ENCODE measurements around the gene ZSCAN1.
A peak's percentile ranks its signal among the peaks of the same experiment; 100 is the strongest.

ZSCAN1 gene

DNA sequence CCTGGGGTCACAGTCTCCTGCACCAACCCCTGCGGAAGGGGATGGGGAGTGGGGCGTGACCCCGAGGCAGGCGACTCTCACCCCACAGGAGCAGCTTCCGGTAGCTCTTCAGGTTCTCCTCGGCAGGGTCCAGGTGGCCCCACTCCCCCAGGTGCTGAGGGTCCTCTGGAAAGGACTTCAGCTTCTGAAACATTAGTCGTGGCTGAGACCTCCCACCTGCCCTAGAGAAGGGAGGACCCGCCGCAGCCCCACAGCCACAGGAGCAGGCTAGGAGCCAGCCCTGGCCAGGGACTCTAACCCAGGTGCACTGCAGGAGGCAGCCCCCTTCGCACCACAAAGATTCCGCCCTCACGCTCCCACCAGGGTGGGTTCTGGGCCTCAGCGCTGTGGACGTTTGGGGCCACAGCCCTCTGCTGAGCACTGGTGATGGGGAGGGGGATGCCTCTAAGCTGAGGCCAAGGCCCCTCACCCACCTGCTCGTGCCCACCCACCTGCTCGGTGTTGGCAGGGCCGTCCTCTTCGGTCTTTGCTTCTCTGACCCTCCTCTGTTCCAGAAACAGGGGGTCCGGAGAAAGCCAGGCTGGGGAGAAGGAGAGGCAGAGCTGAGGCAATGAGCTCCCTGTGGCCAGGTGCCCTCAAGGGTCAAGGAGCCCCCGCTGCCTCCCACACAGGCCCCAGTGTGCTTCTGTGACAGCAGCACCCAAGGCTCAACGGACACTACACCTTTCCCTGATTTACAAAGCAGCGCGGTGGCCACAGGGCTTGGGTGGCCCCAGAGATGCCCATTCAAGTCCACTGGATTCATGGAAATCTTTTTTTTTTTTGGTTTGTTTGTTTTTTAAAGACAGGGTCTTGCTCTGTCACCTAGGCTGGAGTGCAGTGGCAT, 53.2 kb downstream of the ZSCAN1 start:
- no peak overlapping the region for H3K4me3 ChIP-seq (ENCODE audit: low read length)
- H3K9ac ChIP-seq (ENCODE audit: low read depth, low read length), result no peak overlapping the region
- no peaks in the 10 kb centered on the region for H3K27me3 ChIP-seq (ENCODE audit: insufficient read depth, low read length)
- H3K27ac ChIP-seq (ENCODE audit: low read length), result no peak overlapping the region
- H3K36me3 ChIP-seq (ENCODE audit: insufficient read depth, low read depth, low read length), result peaks cover 16% of the 10 kb centered on the region; the same call in 1 of the 2 replicates
- H3K9me3 ChIP-seq (ENCODE audit: insufficient read depth, low read depth, low read length), result peaks cover 43% of the 10 kb centered on the region
- no peaks in the 10 kb centered on the region for H3K4me1 ChIP-seq (ENCODE audit: insufficient read depth, low read length)

DNA sequence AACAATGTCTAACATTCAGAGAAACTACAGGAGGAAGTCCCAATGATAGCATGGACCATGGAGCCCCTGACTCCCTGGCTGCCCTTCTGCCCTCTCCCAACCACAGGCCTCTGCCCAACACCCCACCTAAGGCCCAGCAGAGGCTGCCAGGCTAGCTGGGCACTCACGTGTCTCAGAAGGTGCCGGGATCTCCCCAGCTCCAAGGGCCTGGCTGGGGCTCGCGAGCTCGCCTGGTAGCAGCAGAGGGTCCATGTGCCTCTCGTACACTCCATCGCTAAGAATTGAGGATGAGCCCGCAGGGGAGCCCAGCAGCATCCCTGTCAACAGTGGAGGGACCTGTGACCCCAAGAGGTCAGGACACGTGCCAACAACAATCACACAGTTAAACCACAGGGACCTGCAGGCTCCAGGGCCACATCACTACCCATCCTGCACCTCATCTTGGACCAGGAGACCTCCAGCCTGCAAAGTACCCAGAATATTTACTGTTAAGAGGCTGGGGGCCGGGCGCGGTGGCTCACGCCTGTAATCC, 54.8 kb downstream of the ZSCAN1 start:
- Histone ChIP-seq H3K36me3 (ENCODE audit: insufficient read depth, low read depth, low read length) (peaks cover 16% of the 10 kb centered on the region; the same call in 1 of the 2 replicates), H3K9me3 (ENCODE audit: insufficient read depth, low read depth, low read length) (peaks cover 40% of the 10 kb centered on the region), H3K27me3 (ENCODE audit: insufficient read depth, low read length) (no peaks in the 10 kb centered on the region), H3K4me3 (ENCODE audit: low read length) (no peak overlapping the region), H3K27ac (ENCODE audit: low read length) (no peak overlapping the region), H3K9ac (ENCODE audit: low read depth, low read length) (no peak overlapping the region), H3K4me1 (ENCODE audit: insufficient read depth, low read length) (no peaks in the 10 kb centered on the region)

DNA sequence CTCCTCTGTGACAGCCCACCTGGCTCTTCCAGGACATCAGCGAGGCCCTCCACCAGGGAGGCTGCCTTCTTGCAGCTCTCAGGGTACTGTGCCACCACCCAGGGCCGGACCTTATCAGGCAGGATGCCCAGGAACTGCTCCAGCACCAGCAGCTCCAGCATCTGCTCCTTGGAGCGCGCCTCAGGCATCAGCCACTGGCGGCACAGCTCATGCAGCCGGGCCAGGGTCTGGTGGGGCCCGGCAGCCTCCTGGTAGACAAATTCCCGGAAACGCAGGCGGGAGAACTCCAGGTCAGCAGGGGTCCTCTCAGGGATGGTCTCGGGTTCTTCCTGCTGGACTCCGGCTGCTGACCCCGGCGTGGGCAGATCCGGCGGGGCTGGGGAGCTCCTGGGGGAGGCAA, 56.0 kb downstream of the ZSCAN1 start:
- no peaks in the 10 kb centered on the region for H3K27me3 ChIP-seq (ENCODE audit: insufficient read depth, low read length)
- no peak overlapping the region for H3K4me3 ChIP-seq (ENCODE audit: low read length)
- no peaks in the 10 kb centered on the region for H3K4me1 ChIP-seq (ENCODE audit: insufficient read depth, low read length)
- H3K9ac ChIP-seq (ENCODE audit: low read depth, low read length), result no peak overlapping the region
- H3K36me3 ChIP-seq (ENCODE audit: insufficient read depth, low read depth, low read length), result peaks cover 16% of the 10 kb centered on the region; the same call in 1 of the 2 replicates
- peaks cover 39% of the 10 kb centered on the region for H3K9me3 ChIP-seq (ENCODE audit: insufficient read depth, low read depth, low read length)
- no peak overlapping the region for H3K27ac ChIP-seq (ENCODE audit: low read length)

DNA sequence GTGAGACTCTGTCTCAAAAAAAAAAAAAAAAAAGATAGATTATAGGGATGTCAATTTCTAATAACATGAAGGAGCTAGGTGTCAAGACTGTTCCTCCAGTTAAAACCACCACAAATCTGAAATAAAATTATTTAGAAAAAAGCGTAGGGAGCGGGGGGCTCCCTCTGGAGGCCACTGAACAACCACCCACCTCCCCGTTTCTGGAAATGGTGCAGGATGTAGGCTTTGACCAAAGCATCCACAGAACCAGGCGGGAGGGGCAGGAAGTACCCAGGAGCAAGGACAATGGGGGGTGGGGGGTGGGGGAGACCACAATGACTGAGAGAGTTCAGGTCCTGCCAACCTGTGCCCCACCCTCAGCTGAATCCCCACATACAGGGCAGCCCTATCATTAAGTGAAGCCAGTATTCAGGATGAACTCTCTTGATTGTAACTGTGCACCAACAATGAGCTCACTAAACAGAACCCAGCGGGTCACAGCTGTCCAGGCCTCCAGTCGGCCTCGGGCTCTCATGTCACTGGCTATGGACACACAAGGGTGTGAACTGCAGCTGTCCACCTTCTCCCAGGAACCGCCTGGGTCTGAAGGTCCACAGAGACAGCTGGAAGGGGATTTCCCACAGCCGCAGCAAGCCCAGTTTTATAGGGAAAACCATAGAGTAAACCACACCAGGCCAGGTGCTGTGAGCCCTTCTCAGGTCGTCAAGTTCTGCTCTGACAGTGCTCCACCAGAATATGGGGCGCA, 57.6 kb downstream of the ZSCAN1 start:
- Histone ChIP-seq H3K9me3 (ENCODE audit: insufficient read depth, low read depth, low read length) (peaks cover 44% of the 10 kb centered on the region), H3K36me3 (ENCODE audit: insufficient read depth, low read depth, low read length) (peaks cover 9% of the 10 kb centered on the region; the same call in 1 of the 2 replicates)

DNA sequence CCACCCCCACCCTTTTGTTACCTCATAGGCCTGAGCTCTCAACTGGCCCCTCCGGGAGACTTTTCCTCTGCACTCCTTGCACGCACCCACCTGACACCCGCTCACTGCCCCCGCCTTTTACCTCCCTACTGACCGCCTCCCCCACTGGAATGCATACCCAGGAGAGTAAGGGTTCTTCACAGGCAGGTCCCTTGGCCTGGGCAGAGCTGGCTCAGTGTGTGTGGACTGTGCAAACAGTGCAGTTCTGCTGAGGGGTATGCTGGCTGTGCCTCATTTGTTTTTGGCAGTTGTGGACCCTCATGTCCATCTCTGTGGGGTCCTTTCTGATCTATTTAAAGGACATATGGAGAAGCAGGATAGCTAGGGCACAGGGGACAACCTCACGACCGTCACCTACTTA, 59.2 kb downstream of the ZSCAN1 start:
- H3K9me3 ChIP-seq (ENCODE audit: insufficient read depth, low read depth, low read length), result peaks cover 40% of the 10 kb centered on the region
- peaks cover 6% of the 10 kb centered on the region; the same call in 1 of the 2 replicates for H3K36me3 ChIP-seq (ENCODE audit: insufficient read depth, low read depth, low read length)

More for the DNA sequence above, 57.6 kb downstream of the ZSCAN1 start:
- Histone ChIP-seq H3K4me3 (ENCODE audit: low read length) (no peak overlapping the region), H3K27me3 (ENCODE audit: insufficient read depth, low read length) (no peaks in the 10 kb centered on the region), H3K27ac (ENCODE audit: low read length) (no peak overlapping the region), H3K4me1 (ENCODE audit: insufficient read depth, low read length) (no peaks in the 10 kb centered on the region), H3K9ac (ENCODE audit: low read depth, low read length) (no peak overlapping the region)

DNA sequence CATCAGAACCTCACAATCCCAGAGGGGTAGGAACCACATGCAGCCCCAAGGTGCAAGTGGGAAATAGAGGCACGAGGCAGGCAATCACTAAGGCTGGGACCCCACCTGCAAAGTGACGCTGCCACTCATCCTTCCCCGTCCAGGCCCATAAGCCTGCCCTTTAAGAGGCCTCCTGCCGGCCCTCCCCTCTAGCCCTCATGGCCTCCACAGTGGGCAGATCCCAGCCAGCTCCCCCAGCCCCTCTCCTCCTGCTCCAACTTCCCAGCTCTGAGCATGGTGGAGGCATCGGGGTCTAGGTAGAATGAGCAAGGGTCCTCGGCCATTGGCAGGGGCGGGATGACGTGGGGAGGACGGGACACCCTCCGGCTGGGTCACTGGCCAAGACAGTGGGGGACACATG, 61.5 kb downstream of the ZSCAN1 start:
- Histone ChIP-seq H3K9ac (ENCODE audit: low read depth, low read length) (no peak overlapping the region), H3K4me3 (ENCODE audit: low read length) (no peak overlapping the region), H3K36me3 (ENCODE audit: insufficient read depth, low read depth, low read length) (no peaks in the 10 kb centered on the region), H3K4me1 (ENCODE audit: insufficient read depth, low read length) (no peaks in the 10 kb centered on the region), H3K9me3 (ENCODE audit: insufficient read depth, low read depth, low read length) (peaks cover 43% of the 10 kb centered on the region), H3K27me3 (ENCODE audit: insufficient read depth, low read length) (no peaks in the 10 kb centered on the region), H3K27ac (ENCODE audit: low read length) (no peak overlapping the region)

More for the DNA sequence above, 59.2 kb downstream of the ZSCAN1 start:
- Histone ChIP-seq H3K4me3 (ENCODE audit: low read length) (no peak overlapping the region), H3K4me1 (ENCODE audit: insufficient read depth, low read length) (no peaks in the 10 kb centered on the region), H3K27me3 (ENCODE audit: insufficient read depth, low read length) (no peaks in the 10 kb centered on the region), H3K9ac (ENCODE audit: low read depth, low read length) (no peak overlapping the region), H3K27ac (ENCODE audit: low read length) (no peak overlapping the region)

DNA sequence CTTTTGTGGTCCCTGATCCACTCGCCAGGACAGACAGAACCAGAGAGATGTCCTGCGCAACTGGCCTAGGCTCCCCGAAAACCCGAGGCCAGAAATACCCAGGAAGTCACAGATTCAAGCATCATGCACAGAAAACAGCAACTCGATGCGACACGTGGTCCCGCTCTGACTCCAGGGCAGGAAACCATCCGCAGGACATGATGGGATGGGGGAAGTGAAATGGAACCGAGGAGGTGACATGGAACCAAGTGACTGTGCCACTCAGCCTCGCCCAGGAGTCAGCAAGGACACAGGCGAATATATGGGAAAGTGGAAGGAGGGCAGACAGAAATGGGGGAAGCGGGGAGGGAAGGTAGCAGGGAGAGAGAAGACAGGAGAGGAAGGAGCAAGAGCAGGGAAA, 63.1 kb downstream of the ZSCAN1 start:
- Histone ChIP-seq H3K27ac (ENCODE audit: low read length) (no peak overlapping the region), H3K4me3 (ENCODE audit: low read length) (peak overlapping the region; percentile 85; the same call in 1 of the 2 replicates), H3K36me3 (ENCODE audit: insufficient read depth, low read depth, low read length) (no peaks in the 10 kb centered on the region), H3K27me3 (ENCODE audit: insufficient read depth, low read length) (no peaks in the 10 kb centered on the region), H3K9me3 (ENCODE audit: insufficient read depth, low read depth, low read length) (peaks cover 47% of the 10 kb centered on the region), H3K9ac (ENCODE audit: low read depth, low read length) (no peak overlapping the region), H3K4me1 (ENCODE audit: insufficient read depth, low read length) (no peaks in the 10 kb centered on the region)

DNA sequence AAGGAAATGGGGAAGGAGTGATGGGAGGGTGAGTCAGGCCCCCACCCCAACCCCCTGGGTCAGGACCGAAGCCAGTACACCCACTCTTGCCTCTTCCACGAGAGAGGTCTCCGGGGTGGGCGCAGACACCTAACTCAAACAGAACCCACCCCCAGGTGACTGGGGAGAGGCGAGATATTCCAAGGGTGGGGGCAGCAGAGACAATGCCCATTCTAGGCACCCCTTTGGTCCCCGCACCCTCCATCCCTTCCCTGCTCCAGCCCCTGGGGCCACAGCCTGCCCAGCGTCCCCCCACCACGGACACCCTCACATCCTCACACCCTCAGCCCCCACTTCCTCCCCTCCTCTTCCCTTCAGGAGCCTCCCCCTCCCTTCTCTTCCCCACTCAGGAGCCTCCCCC, 63.5 kb downstream of the ZSCAN1 start:
- Histone ChIP-seq H3K4me1 (ENCODE audit: insufficient read depth, low read length) (no peaks in the 10 kb centered on the region), H3K27ac (ENCODE audit: low read length) (no peak overlapping the region), H3K9ac (ENCODE audit: low read depth, low read length) (no peak overlapping the region)

DNA sequence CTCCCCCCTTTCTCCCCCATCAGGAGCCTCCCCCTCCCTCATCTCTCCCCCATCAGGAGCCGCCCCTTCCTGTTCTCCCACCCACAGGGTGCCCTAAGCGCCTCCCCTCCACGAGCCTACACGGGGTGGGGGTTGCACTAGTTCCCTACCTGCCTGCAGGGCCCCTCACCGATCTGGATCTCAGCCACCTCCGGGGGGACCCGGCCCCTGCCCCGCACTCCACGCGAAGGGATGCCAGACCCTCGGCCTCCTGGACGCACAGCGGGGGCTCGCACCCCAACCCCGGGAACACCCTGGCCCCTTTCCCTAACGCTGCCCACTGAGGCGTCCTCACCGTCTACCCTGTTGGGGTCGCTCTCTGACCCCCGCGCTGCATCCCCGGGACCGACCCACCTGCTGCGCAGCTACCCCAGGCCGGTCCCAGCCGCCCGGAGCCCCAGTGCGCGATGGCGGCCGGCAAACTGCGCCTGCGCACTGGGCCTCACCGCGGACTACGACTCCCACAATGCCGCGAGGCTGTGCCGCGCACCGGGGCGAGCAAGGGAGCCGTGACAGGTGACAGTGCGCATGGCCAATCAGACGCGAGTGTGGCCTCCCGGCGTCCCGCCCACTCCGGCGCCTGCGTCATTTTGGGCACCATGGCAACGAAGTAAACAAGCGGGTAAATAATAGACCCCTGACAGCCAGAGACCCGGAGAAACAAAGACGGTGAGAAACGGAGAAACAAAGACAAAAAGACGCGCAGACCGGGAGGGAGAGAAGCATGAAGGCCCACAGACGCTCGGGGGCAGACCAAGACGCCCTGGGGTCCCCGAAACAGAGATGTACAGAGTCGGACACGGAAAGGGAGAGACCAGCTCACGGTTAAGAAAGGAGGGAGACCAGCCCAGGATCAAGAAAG, 64.2 kb downstream of the ZSCAN1 start, which contains the start of gene ZSCAN18:
TSS of gene ZSCAN18 (minus strand) at position 451 of the 901 bp plus-strand sequence. CDS start 7,964 bp downstream, outside the sequence.
- H3K4me3 ChIP-seq (ENCODE audit: low read length), result peak within 1 kb of the TSS; percentile 85
- no peaks in the 10 kb centered on the region for H3K4me1 ChIP-seq (ENCODE audit: insufficient read depth, low read length)
- H3K27ac ChIP-seq (ENCODE audit: low read length), result peak within 1 kb of the TSS; percentile 39
- H3K9me3 ChIP-seq (ENCODE audit: insufficient read depth, low read depth, low read length), result peaks cover 57% of the 10 kb centered on the region
- H3K9ac ChIP-seq (ENCODE audit: low read depth, low read length), result peak within 1 kb of the TSS; percentile 90
- H3K36me3 ChIP-seq (ENCODE audit: insufficient read depth, low read depth, low read length), result no peaks in the 10 kb centered on the region
- H3K27me3 ChIP-seq (ENCODE audit: insufficient read depth, low read length), result no peaks in the 10 kb centered on the region

More for the DNA sequence above, 63.5 kb downstream of the ZSCAN1 start:
- Histone ChIP-seq H3K36me3 (ENCODE audit: insufficient read depth, low read depth, low read length) (no peaks in the 10 kb centered on the region), H3K27me3 (ENCODE audit: insufficient read depth, low read length) (no peaks in the 10 kb centered on the region), H3K9me3 (ENCODE audit: insufficient read depth, low read depth, low read length) (peaks cover 51% of the 10 kb centered on the region), H3K4me3 (ENCODE audit: low read length) (peak overlapping the region; percentile 85)

DNA sequence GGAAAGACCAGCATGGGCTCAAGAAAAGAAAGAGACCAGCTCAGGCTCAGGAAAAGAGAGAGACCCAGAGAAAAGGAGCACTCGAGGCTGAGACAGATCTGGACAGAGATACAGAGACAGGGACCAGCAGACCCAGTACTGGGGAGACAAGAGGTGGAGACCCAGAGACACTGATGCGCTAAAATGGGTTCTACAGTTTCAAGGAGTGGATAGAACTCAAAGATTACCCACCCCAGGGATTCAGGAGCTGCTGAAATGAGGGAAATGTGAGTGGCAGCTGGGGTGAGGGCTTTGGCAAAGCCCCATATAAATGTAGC, 64.8 kb downstream of the ZSCAN1 start:
- Histone ChIP-seq H3K9me3 (ENCODE audit: insufficient read depth, low read depth, low read length) (peaks cover 57% of the 10 kb centered on the region), H3K36me3 (ENCODE audit: insufficient read depth, low read depth, low read length) (no peaks in the 10 kb centered on the region), H3K4me3 (ENCODE audit: low read length) (peak overlapping the region; percentile 64), H3K9ac (ENCODE audit: low read depth, low read length) (peak overlapping the region; percentile 79), H3K4me1 (ENCODE audit: insufficient read depth, low read length) (no peaks in the 10 kb centered on the region), H3K27me3 (ENCODE audit: insufficient read depth, low read length) (no peaks in the 10 kb centered on the region), H3K27ac (ENCODE audit: low read length) (peak overlapping the region; percentile 39)

Data from iPS-20b (cell line).